NCI-H226 (cell line): ENCODE data around the gene DOCK1.

Experiments
- DNase-seq: peaks from one replicate; pipeline ENCODE4 v3.0.0-alpha.2; 2015

DOCK1 gene

GRCh38 chr10:127228195-127228787 lies 323.1 kb downstream of the DOCK1 start:
- DNase-seq: no peak

- DNase-seq: no peak
Measured at GRCh38 chr10:127234306-127234800, 329.1 kb downstream of the DOCK1 start.

GRCh38 chr10:127236266-127236665 lies 331.0 kb downstream of the DOCK1 start:
- DNase-seq: no peak

- DNase-seq: no peak
Measured at GRCh38 chr10:127242914-127243313, 337.7 kb downstream of the DOCK1 start.

- no peak for DNase-seq
Measured at GRCh38 chr10:127243490-127244272, 338.5 kb downstream of the DOCK1 start.

GRCh38 chr10:127245456-127245855 lies 340.2 kb downstream of the DOCK1 start:
- no peak for DNase-seq

GRCh38 chr10:127250031-127250430 lies 344.8 kb downstream of the DOCK1 start:
- DNase-seq: no peak

- no peak for DNase-seq
Measured at GRCh38 chr10:127252818-127253217, 347.6 kb downstream of the DOCK1 start.

GRCh38 chr10:127254276-127254675 lies 349.0 kb downstream of the DOCK1 start:
- DNase-seq: no peak

GRCh38 chr10:127257395-127257794 lies 352.2 kb downstream of the DOCK1 start:
- no peak for DNase-seq

- DNase-seq: no peak
Measured at GRCh38 chr10:127259347-127259746, 354.1 kb downstream of the DOCK1 start.

GRCh38 chr10:127262606-127263005 lies 357.4 kb downstream of the DOCK1 start:
- DNase-seq: no peak

- DNase-seq: no peak
Measured at GRCh38 chr10:127265288-127265687, 360.1 kb downstream of the DOCK1 start.

- no peak for DNase-seq
Measured at GRCh38 chr10:127266431-127266830, 361.2 kb downstream of the DOCK1 start.

GRCh38 chr10:127267442-127267841 lies 362.2 kb downstream of the DOCK1 start:
- no peak for DNase-seq

- no peak for DNase-seq
Measured at GRCh38 chr10:127272076-127272475, 366.8 kb downstream of the DOCK1 start.

- no peak for DNase-seq
Measured at GRCh38 chr10:127275272-127275671, 370.0 kb downstream of the DOCK1 start.

- no peak for DNase-seq
Measured at GRCh38 chr10:127275793-127276450, 370.7 kb downstream of the DOCK1 start.

- no peak for DNase-seq
Measured at GRCh38 chr10:127276794-127277462, 371.7 kb downstream of the DOCK1 start.

GRCh38 chr10:127278001-127278400 lies 372.8 kb downstream of the DOCK1 start:
- no peak for DNase-seq

GRCh38 chr10:127279334-127279774 lies 374.1 kb downstream of the DOCK1 start:
- DNase-seq: no peak

- DNase-seq: no peak
Measured at GRCh38 chr10:127280446-127280845, 375.2 kb downstream of the DOCK1 start.

GRCh38 chr10:127283017-127283416 lies 377.8 kb downstream of the DOCK1 start:
- no peak for DNase-seq
